Fibroblast of upper back skin (primary cell): Measurements from ENCODE around the gene ETHE1.

Experiments used
- DNase-seq: peaks from one replicate; pipeline ENCODE4 v3.0.0-alpha.2; 2013

ETHE1 gene

GRCh38 chr19:43486412-43486811 is 40.6 kb downstream of the ETHE1 start:
- DNase-seq: no peak

- no peak for DNase-seq
These were observed 41.0 kb downstream of the ETHE1 start for GRCh38 chr19:43485951-43486350.

GRCh38 chr19:43483281-43483680 is 43.7 kb downstream of the ETHE1 start:
- no peak for DNase-seq

GRCh38 chr19:43482193-43482592 is 44.8 kb downstream of the ETHE1 start:
- DNase-seq: no peak

GRCh38 chr19:43481701-43482100 is 45.3 kb downstream of the ETHE1 start:
- no peak for DNase-seq

- DNase-seq: no peak
These were observed 46.4 kb downstream of the ETHE1 start for GRCh38 chr19:43480574-43480973.

GRCh38 chr19:43479961-43480561 is 46.9 kb downstream of the ETHE1 start:
- DNase-seq: no peak

- no peak for DNase-seq
These were observed 47.8 kb downstream of the ETHE1 start for GRCh38 chr19:43479226-43479625.

- no peak for DNase-seq
These were observed 48.7 kb downstream of the ETHE1 start for GRCh38 chr19:43478323-43478722.

GRCh38 chr19:43476606-43477005 is 50.4 kb downstream of the ETHE1 start:
- DNase-seq: peak; percentile 83

- DNase-seq: peak; percentile 89
These were observed 51.9 kb downstream of the ETHE1 start for GRCh38 chr19:43474986-43475705.

GRCh38 chr19:43474487-43474886 is 52.5 kb downstream of the ETHE1 start:
- no peak for DNase-seq

- no peak for DNase-seq
These were observed 55.9 kb downstream of the ETHE1 start for GRCh38 chr19:43471091-43471490.

- peak; percentile 17 for DNase-seq
These were observed 56.7 kb downstream of the ETHE1 start for GRCh38 chr19:43470288-43470687.

- DNase-seq: no peak
These were observed 57.9 kb downstream of the ETHE1 start for GRCh38 chr19:43469160-43469480.

- DNase-seq: no peak
These were observed 58.4 kb downstream of the ETHE1 start for GRCh38 chr19:43468354-43469159.

- no peak for DNase-seq
These were observed 59.3 kb downstream of the ETHE1 start for GRCh38 chr19:43467730-43468129.

GRCh38 chr19:43467276-43467675 is 59.7 kb downstream of the ETHE1 start:
- DNase-seq: no peak

- no peak for DNase-seq
These were observed 60.2 kb downstream of the ETHE1 start for GRCh38 chr19:43466793-43467192.

GRCh38 chr19:43465468-43466120 is 61.4 kb downstream of the ETHE1 start, which contains the start of gene LYPD3:
TSS of gene LYPD3 (minus strand) at chr19:43465608. CDS start at chr19:43465571, 37 bp downstream.
- no peak for DNase-seq

- DNase-seq: no peak
These were observed 62.7 kb downstream of the ETHE1 start for GRCh38 chr19:43464134-43464775.

- DNase-seq: peak; percentile 90
These were observed 63.4 kb downstream of the ETHE1 start for GRCh38 chr19:43463381-43464133.
